ENCODE data around the gene TACR2. TPM values are rescaled to one million over a fixed set of nuclear protein-coding genes. Genes with fewer than 3 reads are reported as not detected.

TACR2 gene
- polyA plus RNA-seq, 2 of the 4 experiments (the other 2 are of a cell fraction): 0.09 to 0.16 TPM

DNA sequence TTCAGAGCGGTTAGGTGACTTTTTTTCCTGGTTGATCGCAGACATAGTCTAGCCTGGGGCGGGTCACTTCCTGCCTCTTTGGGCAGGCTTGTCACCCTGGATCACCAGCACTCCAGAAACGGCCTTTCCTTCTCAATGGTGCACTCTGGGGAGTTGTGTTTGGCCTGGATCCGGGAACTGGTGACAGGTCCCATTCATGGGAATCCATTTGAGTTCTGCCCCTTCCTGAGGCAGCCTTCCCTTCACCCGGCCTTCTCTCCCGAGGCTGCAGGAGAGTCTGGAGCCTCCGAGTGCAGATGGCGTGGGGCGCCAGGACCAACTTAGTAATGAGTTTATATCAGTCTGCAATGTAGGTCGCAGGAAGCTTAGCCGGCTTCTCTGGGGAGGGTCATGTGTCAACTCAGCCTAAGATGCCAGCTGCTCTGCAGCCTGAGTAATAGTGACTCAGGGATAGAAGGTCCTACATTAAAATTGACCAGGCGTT lies 54.2 kb downstream of the TACR2 start:
- TF ChIP-seq FOSL2 (IDR thresholded peaks at IDR 0.05): no peak
- peak; percentile 10; the same call in 1 of the 2 replicates for TF ChIP-seq FOSL2 (CRISPR knock-in tag; IDR thresholded peaks at IDR 0.05)
- no peak for TF ChIP-seq HOXB5 (CRISPR knock-in tag; IDR thresholded peaks at IDR 0.05)
- CTCF ChIA-PET: interaction anchor here (0.9 to 3.5 kb wide), 5 partner anchors 13 to 124 kb away, joined by 3 to 14 read pairs (median 7); no protein-coding TSS in a partner anchor
- Histone ChIP-seq H3K4me2 (peak overlapping the region; percentile 66), H3K4me1 (peaks cover 51% of the 10 kb centered on the region), H3K9me3 (no peaks in the 10 kb centered on the region), H3K4me3 (no peak overlapping the region), H3K27ac (peak overlapping the region; percentile 77 to 84)
- POLR2A ChIA-PET: no interaction called here
- 60% methylated on average over 13 of the region's 13 CpGs for whole genome bisulfite sequencing (ENCODE audit: missing lambda C conversion rate)
- DNase-seq (ENCODE audit: low read depth in 1 of 2, low spot score in 1 of 2): peak in 1 of 2 experiments; percentile 28
- no peak for ATAC-seq
- FAIRE-seq: no peak

DNA sequence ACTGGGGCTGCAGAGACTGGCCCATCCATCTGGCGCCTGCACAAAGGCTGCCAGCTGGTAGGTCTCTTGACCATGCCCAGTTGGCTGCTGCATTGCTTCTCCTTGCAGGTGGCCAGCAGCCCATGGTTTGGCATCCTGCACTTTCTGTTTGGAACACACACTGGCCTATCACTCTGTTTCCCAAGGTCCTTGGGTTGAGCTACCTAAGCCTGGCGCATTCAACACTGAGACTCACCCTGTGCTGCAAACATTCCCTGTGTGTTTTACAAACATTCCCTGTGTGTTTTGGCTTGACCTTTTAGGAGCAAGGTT lies 55.5 kb downstream of the TACR2 start:
- Histone ChIP-seq H3K4me3 (no peak overlapping the region), H3K4me2 (peak overlapping the region; percentile 66), H3K4me1 (peaks cover 51% of the 10 kb centered on the region), H3K9me3 (no peaks in the 10 kb centered on the region), H3K27ac (peak overlapping the region; percentile 77 to 84)
- FAIRE-seq: no peak
- TF ChIP-seq ZNF302 (CRISPR knock-in tag; IDR thresholded peaks at IDR 0.05) (no peak), NPAS2 (CRISPR knock-in tag; IDR thresholded peaks at IDR 0.05; ENCODE audit: borderline replicate concordance) (no peak), RFX5 (IDR thresholded peaks at IDR 0.05) (no peak), GATA3 (IDR thresholded peaks at IDR 0.05; ENCODE audit: borderline replicate concordance) (no peak; the same call in 1 of the 2 replicates), FOSL2 (IDR thresholded peaks at IDR 0.05) (no peak), FOSL2 (CRISPR knock-in tag; IDR thresholded peaks at IDR 0.05) (no peak), CHD4 (IDR thresholded peaks at IDR 0.05; ENCODE audit: borderline replicate concordance) (no peak), MAFK (IDR thresholded peaks at IDR 0.05; ENCODE audit: partially characterized antibody) (no peak), HDAC2 (IDR thresholded peaks at IDR 0.05) (no peak), CBX8 (IDR thresholded peaks at IDR 0.05) (no peak), RCOR1 (IDR thresholded peaks at IDR 0.05; ENCODE audit: low read depth, low read length) (no peak), RAD21 (conservative IDR thresholded peaks at IDR 0.05 in 1 of 2, IDR thresholded peaks at IDR 0.05 in 1 of 2) (no peak), JUNB (IDR thresholded peaks at IDR 0.05) (no peak), HEYL (CRISPR knock-in tag; IDR thresholded peaks at IDR 0.05) (no peak)
- TF ChIP-seq, protein P1, sequence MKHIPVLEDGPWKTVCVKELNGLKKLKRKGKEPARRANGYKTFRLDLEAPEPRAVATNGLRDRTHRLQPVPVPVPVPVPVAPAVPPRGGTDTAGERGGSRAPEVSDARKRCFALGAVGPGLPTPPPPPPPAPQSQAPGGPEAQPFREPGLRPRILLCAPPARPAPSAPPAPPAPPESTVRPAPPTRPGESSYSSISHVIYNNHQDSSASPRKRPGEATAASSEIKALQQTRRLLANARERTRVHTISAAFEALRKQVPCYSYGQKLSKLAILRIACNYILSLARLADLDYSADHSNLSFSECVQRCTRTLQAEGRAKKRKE (CRISPR knock-in tag; IDR thresholded peaks at IDR 0.05; ENCODE audit: low read depth): no peak
- TF ChIP-seq, protein P2, sequence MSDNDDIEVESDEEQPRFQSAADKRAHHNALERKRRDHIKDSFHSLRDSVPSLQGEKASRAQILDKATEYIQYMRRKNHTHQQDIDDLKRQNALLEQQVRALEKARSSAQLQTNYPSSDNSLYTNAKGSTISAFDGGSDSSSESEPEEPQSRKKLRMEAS (IDR thresholded peaks at IDR 0.05): no peak
- ChIA-PET CTCF (interaction anchor here (1.3 to 1.9 kb wide), 2 partner anchors 12 to 33 kb away, joined by 3 to 5 read pairs; no protein-coding TSS in a partner anchor), POLR2A (no interaction called here)
- DNase-seq (ENCODE audit: low read depth in 1 of 2, low spot score in 1 of 2): peak in 1 of 2 experiments; percentile 43
- ATAC-seq: peak; percentile 42 to 70; a peak in 5 of 6 replicates
- WGBS (ENCODE audit: missing lambda C conversion rate): 48% methylated on average over 2 of the region's 2 CpGs

DNA sequence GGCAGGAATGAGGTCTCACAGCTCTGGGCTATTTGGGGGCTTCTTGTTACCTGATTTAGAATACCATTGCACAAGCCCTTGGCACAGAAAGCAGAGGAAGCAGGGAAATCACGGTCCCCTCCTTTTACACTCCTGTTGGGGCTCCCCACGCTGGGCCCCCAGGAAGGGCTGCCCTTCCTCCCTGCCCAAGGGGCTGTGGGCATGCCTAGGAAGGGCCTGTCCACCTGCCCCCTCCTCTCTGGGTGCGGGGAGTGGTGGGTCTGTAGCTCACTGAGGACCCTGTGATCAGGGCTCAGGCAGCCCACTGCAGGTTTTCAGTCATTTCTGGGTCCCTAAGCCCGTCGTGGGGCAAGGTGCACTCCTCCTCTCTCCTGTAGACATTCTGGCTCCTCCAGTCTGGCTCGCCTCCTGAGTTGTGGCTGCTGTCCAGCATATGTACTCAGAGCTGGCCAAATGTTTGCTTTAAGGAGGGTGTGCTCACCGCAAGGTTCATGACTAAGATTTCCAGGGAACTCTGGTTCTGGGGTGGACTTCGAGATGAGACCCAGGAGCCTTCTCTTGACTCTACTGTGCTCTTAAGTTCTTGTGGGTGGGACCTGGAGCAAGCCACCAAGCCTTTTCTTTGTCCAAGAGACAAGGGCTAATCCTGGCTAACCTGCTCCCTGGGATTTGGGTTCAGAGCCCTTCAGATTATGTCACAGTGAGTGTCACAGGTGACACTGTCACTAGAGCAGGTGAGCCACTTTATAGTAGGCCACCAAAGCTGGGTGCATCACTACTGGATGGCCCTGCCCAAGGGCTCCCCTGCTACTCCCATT lies 56.0 kb downstream of the TACR2 start:
- FAIRE-seq (no peak), DNase-seq (ENCODE audit: low read depth in 1 of 2, low spot score in 1 of 2) (peak; percentile 83 to 94), ATAC-seq (peak; percentile 96 to 97)
- Histone ChIP-seq H3K4me1 (peaks cover 51% of the 10 kb centered on the region), H3K27ac (peak overlapping the region; percentile 84 to 85), H3K4me3 (no peak overlapping the region), H3K4me2 (peak overlapping the region; percentile 66), H3K9me3 (no peaks in the 10 kb centered on the region)
- POLR2A ChIA-PET: no interaction called here
- WGBS (ENCODE audit: missing lambda C conversion rate): 3% methylated on average over 8 of the region's 8 CpGs
- CTCF ChIA-PET: interaction anchor here (1.3 to 1.9 kb wide), 2 partner anchors 12 to 34 kb away, joined by 3 to 5 read pairs; no protein-coding TSS in a partner anchor
- no peak for TF ChIP-seq MAFK (IDR thresholded peaks at IDR 0.05; ENCODE audit: partially characterized antibody)
- TF ChIP-seq EP300 (IDR thresholded peaks at IDR 0.05): no peak; a peak in 1 of 5 replicates
- TF ChIP-seq MAZ (IDR thresholded peaks at IDR 0.05; ENCODE audit: borderline replicate concordance, low read depth, low read length): no peak
- TF ChIP-seq FOSB (CRISPR knock-in tag; IDR thresholded peaks at IDR 0.05): no peak
- TF ChIP-seq CHD4 (IDR thresholded peaks at IDR 0.05; ENCODE audit: borderline replicate concordance): no peak
- no peak for TF ChIP-seq ESRRA (IDR thresholded peaks at IDR 0.05; ENCODE audit: borderline replicate concordance, low read length)
- TF ChIP-seq RNF2 (IDR thresholded peaks at IDR 0.05; ENCODE audit: borderline replicate concordance, low read depth): no peak
- TF ChIP-seq GATA3 (IDR thresholded peaks at IDR 0.05; ENCODE audit: borderline replicate concordance): peak; percentile 24; the same call in 1 of the 2 replicates
- no peak for TF ChIP-seq FOSL2 (IDR thresholded peaks at IDR 0.05)
- peak; percentile 57 for TF ChIP-seq FOSL2 (CRISPR knock-in tag; IDR thresholded peaks at IDR 0.05)
- TF ChIP-seq, protein P3, sequence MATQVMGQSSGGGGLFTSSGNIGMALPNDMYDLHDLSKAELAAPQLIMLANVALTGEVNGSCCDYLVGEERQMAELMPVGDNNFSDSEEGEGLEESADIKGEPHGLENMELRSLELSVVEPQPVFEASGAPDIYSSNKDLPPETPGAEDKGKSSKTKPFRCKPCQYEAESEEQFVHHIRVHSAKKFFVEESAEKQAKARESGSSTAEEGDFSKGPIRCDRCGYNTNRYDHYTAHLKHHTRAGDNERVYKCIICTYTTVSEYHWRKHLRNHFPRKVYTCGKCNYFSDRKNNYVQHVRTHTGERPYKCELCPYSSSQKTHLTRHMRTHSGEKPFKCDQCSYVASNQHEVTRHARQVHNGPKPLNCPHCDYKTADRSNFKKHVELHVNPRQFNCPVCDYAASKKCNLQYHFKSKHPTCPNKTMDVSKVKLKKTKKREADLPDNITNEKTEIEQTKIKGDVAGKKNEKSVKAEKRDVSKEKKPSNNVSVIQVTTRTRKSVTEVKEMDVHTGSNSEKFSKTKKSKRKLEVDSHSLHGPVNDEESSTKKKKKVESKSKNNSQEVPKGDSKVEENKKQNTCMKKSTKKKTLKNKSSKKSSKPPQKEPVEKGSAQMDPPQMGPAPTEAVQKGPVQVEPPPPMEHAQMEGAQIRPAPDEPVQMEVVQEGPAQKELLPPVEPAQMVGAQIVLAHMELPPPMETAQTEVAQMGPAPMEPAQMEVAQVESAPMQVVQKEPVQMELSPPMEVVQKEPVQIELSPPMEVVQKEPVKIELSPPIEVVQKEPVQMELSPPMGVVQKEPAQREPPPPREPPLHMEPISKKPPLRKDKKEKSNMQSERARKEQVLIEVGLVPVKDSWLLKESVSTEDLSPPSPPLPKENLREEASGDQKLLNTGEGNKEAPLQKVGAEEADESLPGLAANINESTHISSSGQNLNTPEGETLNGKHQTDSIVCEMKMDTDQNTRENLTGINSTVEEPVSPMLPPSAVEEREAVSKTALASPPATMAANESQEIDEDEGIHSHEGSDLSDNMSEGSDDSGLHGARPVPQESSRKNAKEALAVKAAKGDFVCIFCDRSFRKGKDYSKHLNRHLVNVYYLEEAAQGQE (IDR thresholded peaks at IDR 0.05): peak; percentile 79
- no peak; a peak in 1 of 5 replicates for TF ChIP-seq RAD21 (conservative IDR thresholded peaks at IDR 0.05 in 1 of 2, IDR thresholded peaks at IDR 0.05 in 1 of 2)
- TF ChIP-seq CBX8 (IDR thresholded peaks at IDR 0.05): no peak
- TF ChIP-seq, protein P2 (IDR thresholded peaks at IDR 0.05): peak; percentile 65
- TF ChIP-seq TP53 (CRISPR knock-in tag; IDR thresholded peaks at IDR 0.05): no peak
- TF ChIP-seq PHF8 (IDR thresholded peaks at IDR 0.05; ENCODE audit: borderline replicate concordance, low read depth): no peak
- peak; percentile 17; the same call in 1 of the 2 replicates for TF ChIP-seq EHF (CRISPR knock-in tag; IDR thresholded peaks at IDR 0.05)
- no peak for TF ChIP-seq HOXB13 (CRISPR knock-in tag; IDR thresholded peaks at IDR 0.05; ENCODE audit: low read depth)
